ENCODE results near the gene KIF2B.

KIF2B gene

GRCh38 chr17:53792451-53792850 lies 30.3 kb upstream of the KIF2B start:
- Histone ChIP-seq H3K79me2 (ENCODE audit: insufficient read depth, low read length) (no peaks in the 10 kb centered on the region), H3K4me3 (ENCODE audit: insufficient read depth, low read length, poor library complexity, severe bottlenecking) (no peak overlapping the region), H3K27me3 (ENCODE audit: low read length) (no peaks in the 10 kb centered on the region), H3K9me3 (ENCODE audit: insufficient read depth, low read length) (no peaks in the 10 kb centered on the region), H3K36me3 (ENCODE audit: low read length) (no peaks in the 10 kb centered on the region), H3K9me2 (replicated peaks; ENCODE audit: insufficient read depth, low read length) (no peaks in the 10 kb centered on the region), H3K9ac (ENCODE audit: low read length) (no peak overlapping the region), H3K27ac (ENCODE audit: low read depth, low read length) (no peak overlapping the region), H3F3A (ENCODE audit: insufficient read depth) (no peaks in the 10 kb centered on the region), H2AFZ (ENCODE audit: low read depth, low read length, severe bottlenecking) (no peak overlapping the region), H3K4me2 (ENCODE audit: low read depth, low read length, poor library complexity, severe bottlenecking) (no peak overlapping the region), H4K20me1 (ENCODE audit: low read depth, low read length) (no peaks in the 10 kb centered on the region)
- no peak for TF ChIP-seq EZH2phosphoT487 (conservative IDR thresholded peaks at IDR 0.05; ENCODE audit: low read length)
- TF ChIP-seq CTCF (IDR thresholded peaks at IDR 0.05; ENCODE audit: insufficient read depth, low read length, poor library complexity, severe bottlenecking): no peak

DNA sequence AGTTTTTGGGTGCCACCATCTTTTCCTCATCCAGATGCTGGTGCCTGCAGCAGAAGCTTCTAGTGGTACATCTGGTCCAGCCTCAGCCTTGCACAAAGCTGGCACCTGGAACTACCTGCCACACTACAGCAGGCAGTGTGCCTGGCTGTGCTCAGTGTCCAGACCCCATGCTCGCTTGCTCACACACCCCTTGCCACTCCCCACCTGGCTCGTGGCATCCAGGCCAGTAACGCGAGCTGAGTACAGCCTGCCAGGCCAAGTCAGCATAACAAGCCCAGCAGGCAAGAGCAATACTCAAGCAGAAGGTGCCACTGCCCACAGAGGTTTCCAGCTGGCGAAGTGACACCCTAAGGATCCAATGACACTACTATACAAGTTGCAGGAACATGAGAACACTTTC lies 29.7 kb upstream of the KIF2B start:
- Histone ChIP-seq H2AFZ (ENCODE audit: low read depth, low read length, severe bottlenecking) (no peak overlapping the region), H3F3A (ENCODE audit: insufficient read depth) (no peaks in the 10 kb centered on the region), H3K9me2 (replicated peaks; ENCODE audit: insufficient read depth, low read length) (no peaks in the 10 kb centered on the region), H3K36me3 (ENCODE audit: low read length) (no peaks in the 10 kb centered on the region), H3K27me3 (ENCODE audit: low read length) (no peaks in the 10 kb centered on the region), H3K79me2 (ENCODE audit: insufficient read depth, low read length) (no peaks in the 10 kb centered on the region), H3K4me2 (ENCODE audit: low read depth, low read length, poor library complexity, severe bottlenecking) (no peak overlapping the region), H3K9ac (ENCODE audit: low read length) (no peak overlapping the region), H4K20me1 (ENCODE audit: low read depth, low read length) (no peaks in the 10 kb centered on the region), H3K9me3 (ENCODE audit: insufficient read depth, low read length) (no peaks in the 10 kb centered on the region), H3K4me3 (ENCODE audit: insufficient read depth, low read length, poor library complexity, severe bottlenecking) (no peak overlapping the region), H3K27ac (ENCODE audit: low read depth, low read length) (no peak overlapping the region)
- TF ChIP-seq CTCF (IDR thresholded peaks at IDR 0.05; ENCODE audit: insufficient read depth, low read length, poor library complexity, severe bottlenecking) (no peak), EZH2phosphoT487 (conservative IDR thresholded peaks at IDR 0.05; ENCODE audit: low read length) (no peak)

GRCh38 chr17:53794875-53795274 lies 27.9 kb upstream of the KIF2B start:
- no peaks in the 10 kb centered on the region for H3K36me3 ChIP-seq (ENCODE audit: low read length)
- no peak for TF ChIP-seq CTCF (IDR thresholded peaks at IDR 0.05; ENCODE audit: insufficient read depth, low read length, poor library complexity, severe bottlenecking)
- TF ChIP-seq EZH2phosphoT487 (conservative IDR thresholded peaks at IDR 0.05; ENCODE audit: low read length): no peak

More at GRCh38 chr17:53794875-53795274, 27.9 kb upstream of the KIF2B start:
- H4K20me1 ChIP-seq (ENCODE audit: low read depth, low read length): no peaks in the 10 kb centered on the region
- H3K9me3 ChIP-seq (ENCODE audit: insufficient read depth, low read length): no peaks in the 10 kb centered on the region
- no peaks in the 10 kb centered on the region for H3K9me2 ChIP-seq (replicated peaks; ENCODE audit: insufficient read depth, low read length)
- H3K9ac ChIP-seq (ENCODE audit: low read length): no peak overlapping the region
- H3K79me2 ChIP-seq (ENCODE audit: insufficient read depth, low read length): no peaks in the 10 kb centered on the region
- no peaks in the 10 kb centered on the region for H3F3A ChIP-seq (ENCODE audit: insufficient read depth)
- H3K27ac ChIP-seq (ENCODE audit: low read depth, low read length): no peak overlapping the region
- H3K27me3 ChIP-seq (ENCODE audit: low read length): no peaks in the 10 kb centered on the region
- no peak overlapping the region for H3K4me3 ChIP-seq (ENCODE audit: insufficient read depth, low read length, poor library complexity, severe bottlenecking)
- no peak overlapping the region for H2AFZ ChIP-seq (ENCODE audit: low read depth, low read length, severe bottlenecking)
- H3K4me2 ChIP-seq (ENCODE audit: low read depth, low read length, poor library complexity, severe bottlenecking): no peak overlapping the region

Measured in SU-DHL-6 (cell line).